H9 (cell line): ENCODE results near the gene CFAP161. TPM values are rescaled to one million over a fixed set of nuclear protein-coding genes. Genes with fewer than 3 reads are reported as not detected.

Experiments used
- DNase-seq: peaks from one replicate; pipeline ENCODE4 v3.0.0-alpha.2; 2017
- H2AFZ ChIP-seq: one replicate; pipeline ENCODE4 v1.6.1; 2013; ENCODE audit warnings: mild to moderate bottlenecking, low read length, control low read depth, moderate library complexity
- H2AK5ac ChIP-seq: 2 replicates; pipeline ENCODE4 v1.6.1; 2013; ENCODE audit warnings: low read length, control low read depth, mixed read lengths; ENCODE audit not compliant: insufficient read length
- H2BK120ac ChIP-seq: one replicate; pipeline ENCODE4 v1.6.1; 2013; ENCODE audit warnings: low read depth, mild to moderate bottlenecking, low read length, control low read depth, inconsistent platforms; ENCODE audit not compliant: poor library complexity, severe bottlenecking
- H2BK12ac ChIP-seq: 2 replicates; pipeline ENCODE4 v1.6.1; 2013; ENCODE audit warnings: low read length, control low read depth, mixed read lengths, low read depth; ENCODE audit not compliant: insufficient read length
- H2BK15ac ChIP-seq: 2 replicates; pipeline ENCODE4 v1.6.1; 2013; ENCODE audit warnings: low read depth, low read length, control low read depth
- H2BK20ac ChIP-seq: one replicate; pipeline ENCODE4 v1.6.1; 2013; ENCODE audit warnings: low read depth, mild to moderate bottlenecking, low read length, control low read depth, inconsistent platforms; ENCODE audit not compliant: poor library complexity, severe bottlenecking
- H2BK5ac ChIP-seq: 2 replicates; pipeline ENCODE4 v1.6.1; 2013; ENCODE audit warnings: low read length, control low read depth, mixed read lengths; ENCODE audit not compliant: insufficient read length
- H3K14ac ChIP-seq: 2 replicates; pipeline ENCODE4 v1.6.1; 2013; ENCODE audit warnings: low read length, control low read depth; ENCODE audit not compliant: insufficient read depth
- H3K18ac ChIP-seq: 2 replicates; pipeline ENCODE4 v1.6.1; 2013; ENCODE audit warnings: low read depth, mild to moderate bottlenecking, mixed read lengths, low read length, control low read depth; ENCODE audit not compliant: insufficient read length
- H3K23ac ChIP-seq: 2 replicates; pipeline ENCODE4 v1.6.1; 2013; ENCODE audit warnings: low read length, control low read depth, mixed read lengths, low read depth; ENCODE audit not compliant: insufficient read length
- H3K23me2 ChIP-seq: 2 replicates; pipeline ENCODE4 v1.6.1; 2013; ENCODE audit warnings: low read depth, mild to moderate bottlenecking, mixed read lengths, low read length, control low read depth; ENCODE audit not compliant: insufficient read length, poor library complexity, severe bottlenecking
- H3K27ac ChIP-seq: 2 replicates; pipeline ENCODE4 v1.5.1; 2013; ENCODE audit warnings: low read length, control low read depth, mixed read lengths, low read depth; ENCODE audit not compliant: insufficient read length
- H3K27me3 ChIP-seq: 2 replicates; pipeline ENCODE4 v1.6.1; 2013; ENCODE audit warnings: low read length, control low read depth, inconsistent platforms; ENCODE audit not compliant: insufficient read depth
- H3K4ac ChIP-seq: 2 replicates; pipeline ENCODE4 v1.6.1; 2013; ENCODE audit warnings: low read depth, mild to moderate bottlenecking, control low read depth, inconsistent platforms, low read length, moderate library complexity
- H3K4me1 ChIP-seq: 2 replicates; pipeline ENCODE4 v1.6.1; 2013; ENCODE audit warnings: low read length, control low read depth, inconsistent platforms; ENCODE audit not compliant: insufficient read depth
- H3K4me2 ChIP-seq: 2 replicates; pipeline ENCODE4 v1.6.1; 2013; ENCODE audit warnings: low read length, control low read depth, mixed read lengths; ENCODE audit not compliant: insufficient read length, insufficient read depth
- H3K56ac ChIP-seq: 2 replicates; pipeline ENCODE4 v1.6.1; 2013; ENCODE audit warnings: low read depth, mild to moderate bottlenecking, mixed read lengths, low read length, control low read depth; ENCODE audit not compliant: insufficient read length
- H3K79me1 ChIP-seq: 2 replicates; pipeline ENCODE4 v1.6.1; 2013; ENCODE audit warnings: low read depth, mild to moderate bottlenecking, moderate library complexity, low read length, control low read depth, inconsistent platforms; ENCODE audit not compliant: insufficient read depth, poor library complexity, severe bottlenecking
- H3K79me2 ChIP-seq: 2 replicates; pipeline ENCODE4 v1.6.1; 2013; ENCODE audit warnings: low read length, control low read depth, inconsistent platforms; ENCODE audit not compliant: insufficient read depth
- H3K9ac ChIP-seq: 2 replicates; pipeline ENCODE4 v1.6.1; 2013; ENCODE audit warnings: low read length, control low read depth, mixed read lengths; ENCODE audit not compliant: insufficient read length; ENCODE audit errors: extremely low read depth
- H3K9me3 ChIP-seq: one replicate; pipeline ENCODE4 v1.6.1; 2013; ENCODE audit warnings: low read depth, low read length, inconsistent platforms; ENCODE audit not compliant: control insufficient read depth
- H3T11ph ChIP-seq: one replicate; pipeline ENCODE4 v1.6.1; 2013; ENCODE audit warnings: mild to moderate bottlenecking, low read length, control low read depth, inconsistent platforms
- H4K20me1 ChIP-seq: one replicate; pipeline ENCODE4 v1.6.1; 2013; ENCODE audit not compliant: control insufficient read depth, insufficient read length, insufficient read depth
- H4K5ac ChIP-seq: 2 replicates; pipeline ENCODE4 v1.6.1; 2013; ENCODE audit warnings: low read depth, mild to moderate bottlenecking, mixed read lengths, low read length, control low read depth; ENCODE audit not compliant: insufficient read length
- H4K8ac ChIP-seq: replicated peaks from 2 replicates; pipeline ENCODE4 v1.6.1; 2013; ENCODE audit warnings: low read length, control low read depth, mixed read lengths, low read depth; ENCODE audit not compliant: insufficient read length
- H4K91ac ChIP-seq: 2 replicates; pipeline ENCODE4 v1.6.1; 2013; ENCODE audit warnings: low read depth, mild to moderate bottlenecking, moderate library complexity, mixed read lengths, low read length, control low read depth; ENCODE audit not compliant: insufficient read length
- H3K27ac Mint-ChIP-seq, 3 experiments: 2 replicates in 2 of 3; 3 replicates in 1 of 3; pipeline ENCODE4 v1.8.0; 2020 to 2021; ENCODE audit warnings: mixed read lengths in 3 of 3, mild to moderate bottlenecking in 1 of 3, moderate library complexity in 1 of 3
- H3K27me3 Mint-ChIP-seq: 2 replicates; pipeline ENCODE4 v1.8.0; 2021; ENCODE audit warnings: low read depth, mild to moderate bottlenecking, moderate library complexity, mixed read lengths
- H3K36me3 Mint-ChIP-seq, 3 experiments: 2 replicates in 2 of 3; 3 replicates in 1 of 3; pipeline ENCODE4 v1.8.0; 2020 to 2021; ENCODE audit warnings: low read depth in 3 of 3, mixed read lengths in 3 of 3; ENCODE audit not compliant: insufficient read depth in 1 of 3
- H3K4me1 Mint-ChIP-seq, 2 experiments: 2 replicates each; pipeline ENCODE4 v1.8.0; 2020; ENCODE audit warnings: mixed read lengths in 2 of 2
- H3K4me3 Mint-ChIP-seq, 2 experiments: 2 replicates in 1 of 2; 3 replicates in 1 of 2; pipeline ENCODE4 v1.8.0; 2020 to 2021; ENCODE audit warnings: mild to moderate bottlenecking in 2 of 2, mixed read lengths in 2 of 2, moderate library complexity in 1 of 2
- H3K9me3 Mint-ChIP-seq, 2 experiments: 2 replicates in 1 of 2; 3 replicates in 1 of 2; pipeline ENCODE4 v1.8.0; 2020; ENCODE audit warnings: mild to moderate bottlenecking in 2 of 2, mixed read lengths in 2 of 2, moderate library complexity in 1 of 2
- CTCF ChIP-seq: fragments of 200-600 bp; sonication (generic); conservative IDR thresholded peaks from 3 replicates; pipeline ENCODE4 v1.8.0; 2021; ENCODE audit warnings: antibody characterized with exemption, mild to moderate bottlenecking
- WGBS: extraction: QIAGEN DNeasy Blood & Tissue Kit; methylation state at CpG from one replicate; pipeline ENCODE4 v1.1.7; 2013; ENCODE audit warnings: missing lambda C conversion rate, low lambda C conversion rate, mixed read lengths; ENCODE audit not compliant: insufficient read length; ENCODE audit errors: extremely low coverage; 5-methylcytosine and 5-hydroxymethylcytosine counted together
- total RNA-seq: library from RNA; stranded (reverse); gene quantifications from 2 replicates; pipeline ENCODE4 v1.2.1, GENCODE V29; 2021

CFAP161 gene
- total RNA-seq, 1 experiment from 2014 or later: 0.24 TPM

- WGBS: no CpG with 5 or more reads among the region's 1 CpG
- H3K27me3 Mint-ChIP-seq: no peaks in the 10 kb centered on the region; the same call in none of the 2 replicates
- no peaks in the 10 kb centered on the region for H3K27me3 ChIP-seq
- no peak overlapping the region for H4K5ac ChIP-seq
- no peak overlapping the region for H4K8ac ChIP-seq
- no peak overlapping the region for H2AK5ac ChIP-seq
- no peak overlapping the region for H2BK20ac ChIP-seq
- DNase-seq: no peak
- no peak overlapping the region for H3K18ac ChIP-seq
- TF ChIP-seq CTCF: no peak
- H3K27ac ChIP-seq: no peak overlapping the region
- no peak overlapping the region for H3K23ac ChIP-seq
- H3K79me1 ChIP-seq: no peaks in the 10 kb centered on the region
- H3K4me3 Mint-ChIP-seq: no peak overlapping the region
- no peak overlapping the region for H3K9ac ChIP-seq
- H3K4me1 Mint-ChIP-seq: no peaks in the 10 kb centered on the region
- no peak overlapping the region for H4K91ac ChIP-seq
- no peaks in the 10 kb centered on the region for H3K79me2 ChIP-seq
- no peaks in the 10 kb centered on the region for H3K23me2 ChIP-seq
- no peaks in the 10 kb centered on the region for H3K36me3 Mint-ChIP-seq
- H3K56ac ChIP-seq: no peak overlapping the region
- no peak overlapping the region for H3T11ph ChIP-seq
- no peak overlapping the region for H2BK120ac ChIP-seq
- H3K4me2 ChIP-seq: no peak overlapping the region
- H3K9me3 Mint-ChIP-seq: no peaks in the 10 kb centered on the region; a peak in 1 of 5 replicates
- no peak overlapping the region for H3K27ac Mint-ChIP-seq
- H2BK5ac ChIP-seq: no peak overlapping the region
- H3K14ac ChIP-seq: no peak overlapping the region
- H2AFZ ChIP-seq: no peak overlapping the region
- no peak overlapping the region for H2BK12ac ChIP-seq
- no peak overlapping the region for H2BK15ac ChIP-seq
- no peaks in the 10 kb centered on the region for H3K4me1 ChIP-seq
- H3K9me3 ChIP-seq: no peaks in the 10 kb centered on the region
- no peaks in the 10 kb centered on the region for H4K20me1 ChIP-seq
- no peak overlapping the region for H3K4ac ChIP-seq
Measured at GRCh38 chr15:81146466-81146865, 12.4 kb downstream of the CFAP161 start.
